ENCODE results near the gene CWC25.

CWC25 gene

DNA sequence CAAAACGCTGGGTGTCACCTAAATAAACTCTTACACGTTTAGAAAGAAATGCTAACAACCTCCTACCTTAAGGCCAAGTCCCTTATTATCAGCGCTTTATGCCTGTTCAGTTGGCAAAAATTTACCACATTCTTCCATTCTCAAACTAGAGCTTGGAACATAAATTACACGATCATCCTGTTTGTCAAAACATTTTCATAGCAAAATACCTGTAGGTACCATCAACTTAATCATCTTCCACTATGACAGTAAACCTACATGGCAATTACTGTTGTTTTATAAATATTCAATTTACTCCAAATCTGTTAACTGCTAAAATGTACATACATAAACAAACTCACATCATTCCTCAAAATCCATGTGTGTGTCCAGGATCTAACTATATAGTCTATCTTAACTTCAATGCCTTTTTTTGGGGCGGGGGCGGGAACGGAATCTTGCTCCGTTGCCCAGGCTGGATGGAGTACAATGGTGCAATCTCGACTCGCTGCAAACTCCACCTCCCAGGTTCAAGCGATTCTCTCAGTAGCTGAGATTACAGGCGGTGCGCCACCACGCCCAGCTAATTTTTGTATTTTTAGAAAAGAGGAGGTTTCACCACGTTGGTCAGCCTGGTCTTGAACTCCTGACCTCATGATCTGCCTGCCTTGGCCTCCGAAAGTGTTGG is 24.0 kb upstream of the CWC25 start:
- H3K4me3 ChIP-seq (ENCODE audit: low read depth in 1 of 2, low read length in 2 of 2), result no peak overlapping the region
- TF ChIP-seq EZH2 (IDR thresholded peaks at IDR 0.05; ENCODE audit: borderline replicate concordance, low read depth, low read length, severe bottlenecking), result no peak
- TF ChIP-seq, protein P1, sequence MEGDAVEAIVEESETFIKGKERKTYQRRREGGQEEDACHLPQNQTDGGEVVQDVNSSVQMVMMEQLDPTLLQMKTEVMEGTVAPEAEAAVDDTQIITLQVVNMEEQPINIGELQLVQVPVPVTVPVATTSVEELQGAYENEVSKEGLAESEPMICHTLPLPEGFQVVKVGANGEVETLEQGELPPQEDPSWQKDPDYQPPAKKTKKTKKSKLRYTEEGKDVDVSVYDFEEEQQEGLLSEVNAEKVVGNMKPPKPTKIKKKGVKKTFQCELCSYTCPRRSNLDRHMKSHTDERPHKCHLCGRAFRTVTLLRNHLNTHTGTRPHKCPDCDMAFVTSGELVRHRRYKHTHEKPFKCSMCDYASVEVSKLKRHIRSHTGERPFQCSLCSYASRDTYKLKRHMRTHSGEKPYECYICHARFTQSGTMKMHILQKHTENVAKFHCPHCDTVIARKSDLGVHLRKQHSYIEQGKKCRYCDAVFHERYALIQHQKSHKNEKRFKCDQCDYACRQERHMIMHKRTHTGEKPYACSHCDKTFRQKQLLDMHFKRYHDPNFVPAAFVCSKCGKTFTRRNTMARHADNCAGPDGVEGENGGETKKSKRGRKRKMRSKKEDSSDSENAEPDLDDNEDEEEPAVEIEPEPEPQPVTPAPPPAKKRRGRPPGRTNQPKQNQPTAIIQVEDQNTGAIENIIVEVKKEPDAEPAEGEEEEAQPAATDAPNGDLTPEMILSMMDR (IDR thresholded peaks at IDR 0.05; ENCODE audit: borderline replicate concordance, extremely low read depth, low read length, poor library complexity, severe bottlenecking), result no peak
- ATAC-seq (ENCODE audit: insufficient read depth, low read depth), result no peak

DNA sequence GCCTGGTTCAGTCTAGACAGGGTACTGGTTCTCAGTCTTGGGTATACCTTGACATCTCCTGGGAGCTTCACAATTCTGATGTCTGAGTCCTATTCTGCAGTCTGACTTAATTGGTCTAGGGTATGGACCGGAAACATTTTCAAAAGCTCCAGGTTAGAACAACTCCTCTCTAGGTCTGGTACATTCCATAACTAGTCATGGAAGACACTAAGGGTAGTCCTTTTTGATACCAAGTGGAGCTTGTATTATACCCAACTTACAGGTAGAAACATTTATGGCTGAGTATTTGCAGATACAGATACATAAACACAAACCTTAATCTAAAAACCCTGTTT is 23.4 kb upstream of the CWC25 start:
- Histone ChIP-seq H3K27me3 (ENCODE audit: insufficient read depth, low read length, poor library complexity) (no peaks in the 10 kb centered on the region), H3K9ac (ENCODE audit: low read depth, low read length) (no peak overlapping the region), H3K4me2 (ENCODE audit: insufficient read depth, low read length) (no peak overlapping the region), H3K4me1 (ENCODE audit: insufficient read depth, low read length) (peaks cover 27% of the 10 kb centered on the region), H4K20me1 (ENCODE audit: insufficient read depth, low read length) (peaks cover 52% of the 10 kb centered on the region), H2AFZ (ENCODE audit: low read depth, low read length) (no peak overlapping the region), H3K36me3 (ENCODE audit: insufficient read depth, low read length) (peaks cover 62% of the 10 kb centered on the region), H3K79me2 (ENCODE audit: insufficient read depth, low read length) (peaks cover 41% of the 10 kb centered on the region), H3K4me3 (ENCODE audit: low read depth in 1 of 2, low read length in 2 of 2) (no peak overlapping the region), H3K27ac (ENCODE audit: low read length) (no peak overlapping the region), H3K9me3 (ENCODE audit: insufficient read depth, low read length, severe bottlenecking) (no peaks in the 10 kb centered on the region)
- TF ChIP-seq EZH2 (IDR thresholded peaks at IDR 0.05; ENCODE audit: borderline replicate concordance, low read depth, low read length, severe bottlenecking), result no peak
- TF ChIP-seq, protein P1 (IDR thresholded peaks at IDR 0.05; ENCODE audit: borderline replicate concordance, extremely low read depth, low read length, poor library complexity, severe bottlenecking), result no peak
- ATAC-seq (ENCODE audit: insufficient read depth, low read depth), result no peak
- no peak for DNase-seq

More for the DNA sequence above, 24.0 kb upstream of the CWC25 start:
- peaks cover 62% of the 10 kb centered on the region for H3K36me3 ChIP-seq (ENCODE audit: insufficient read depth, low read length)
- H4K20me1 ChIP-seq (ENCODE audit: insufficient read depth, low read length), result peaks cover 52% of the 10 kb centered on the region
- no peak for DNase-seq
- peaks cover 28% of the 10 kb centered on the region for H3K4me1 ChIP-seq (ENCODE audit: insufficient read depth, low read length)
- H3K27me3 ChIP-seq (ENCODE audit: insufficient read depth, low read length, poor library complexity), result no peaks in the 10 kb centered on the region
- no peaks in the 10 kb centered on the region for H3K9me3 ChIP-seq (ENCODE audit: insufficient read depth, low read length, severe bottlenecking)
- H3K4me2 ChIP-seq (ENCODE audit: insufficient read depth, low read length), result no peak overlapping the region
- H3K9ac ChIP-seq (ENCODE audit: low read depth, low read length), result no peak overlapping the region
- H3K27ac ChIP-seq (ENCODE audit: low read length), result no peak overlapping the region
- H2AFZ ChIP-seq (ENCODE audit: low read depth, low read length), result no peak overlapping the region
- H3K79me2 ChIP-seq (ENCODE audit: insufficient read depth, low read length), result peaks cover 42% of the 10 kb centered on the region

DNA sequence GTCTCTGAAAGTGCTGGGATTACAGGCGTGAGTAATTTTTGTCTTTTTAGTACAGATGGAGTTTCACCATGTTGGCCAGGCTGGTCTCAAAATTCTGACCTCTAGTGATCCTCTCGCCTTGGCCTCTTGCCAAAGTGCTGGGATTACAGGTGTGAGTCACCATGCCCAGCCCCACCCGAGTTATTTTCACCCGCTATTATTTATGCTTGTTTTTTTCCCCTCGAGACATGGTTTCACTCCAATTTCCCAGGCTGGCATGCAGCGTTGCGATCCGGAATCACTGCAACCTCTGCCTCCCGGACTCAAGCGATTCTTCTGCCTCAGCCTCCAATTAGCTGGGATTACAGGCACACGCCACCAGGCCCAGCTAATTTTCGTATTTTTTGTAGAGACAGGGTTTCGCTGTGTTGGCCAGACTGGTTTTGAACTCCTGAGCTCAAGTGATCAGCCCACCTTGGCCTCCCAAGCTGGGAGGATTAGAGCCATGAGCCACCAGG is 19.2 kb upstream of the CWC25 start:
- no peak for DNase-seq
- no peak overlapping the region for H3K4me3 ChIP-seq (ENCODE audit: low read depth in 1 of 2, low read length in 2 of 2)
- TF ChIP-seq, protein P1 (IDR thresholded peaks at IDR 0.05; ENCODE audit: borderline replicate concordance, extremely low read depth, low read length, poor library complexity, severe bottlenecking), result no peak
- no peak for TF ChIP-seq EZH2 (IDR thresholded peaks at IDR 0.05; ENCODE audit: borderline replicate concordance, low read depth, low read length, severe bottlenecking)
- ATAC-seq (ENCODE audit: insufficient read depth, low read depth), result no peak
- peaks cover 14% of the 10 kb centered on the region; the same call in 1 of the 2 replicates for H4K20me1 ChIP-seq (ENCODE audit: insufficient read depth, low read length)
- no peaks in the 10 kb centered on the region for H3K9me3 ChIP-seq (ENCODE audit: insufficient read depth, low read length, severe bottlenecking)
- H3K27ac ChIP-seq (ENCODE audit: low read length), result no peak overlapping the region
- H3K36me3 ChIP-seq (ENCODE audit: insufficient read depth, low read length), result peaks cover 21% of the 10 kb centered on the region
- no peaks in the 10 kb centered on the region; the same call in 1 of the 2 replicates for H3K4me1 ChIP-seq (ENCODE audit: insufficient read depth, low read length)
- no peak overlapping the region for H2AFZ ChIP-seq (ENCODE audit: low read depth, low read length)
- no peak overlapping the region for H3K9ac ChIP-seq (ENCODE audit: low read depth, low read length)
- H3K79me2 ChIP-seq (ENCODE audit: insufficient read depth, low read length), result peaks cover under 1% of the 10 kb centered on the region; the same call in 1 of the 2 replicates
- no peak overlapping the region for H3K4me2 ChIP-seq (ENCODE audit: insufficient read depth, low read length)
- no peaks in the 10 kb centered on the region for H3K27me3 ChIP-seq (ENCODE audit: insufficient read depth, low read length, poor library complexity)
